LoVo (cell line): ENCODE data around the gene SLC35G3.
"Not testable (repeated sequence)": the region's sequence is repeated elsewhere in the genome, so short reads cannot be mapped to it uniquely, and the experiment has no call there.

Source experiments
- DNase-seq: peaks from one replicate; pipeline ENCODE4 v3.0.0-alpha.2; 2016; ENCODE audit warnings: low spot score

Gene SLC35G3

DNA sequence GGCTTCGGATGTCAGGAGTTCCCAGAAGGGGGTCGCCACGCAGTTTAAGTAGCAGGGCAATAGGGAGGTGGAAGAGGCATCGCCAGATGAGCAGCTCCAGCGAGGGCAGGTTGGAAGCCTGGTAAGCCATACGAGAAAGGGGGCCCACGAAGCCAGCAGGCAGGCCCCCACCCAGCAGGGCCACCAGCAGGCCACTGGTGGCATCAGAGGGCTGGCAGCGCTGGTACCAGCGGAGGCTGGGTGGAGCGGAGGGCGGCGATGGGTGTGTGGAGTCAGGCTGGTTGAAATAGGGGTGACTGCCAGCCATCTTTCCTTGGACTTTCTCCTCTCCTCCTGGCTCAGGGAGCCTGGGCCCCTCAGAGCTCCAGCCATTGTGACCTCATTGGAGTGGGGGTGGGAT is at the start of gene SLC35G3:
SLC35G3 (minus strand) TSS at position 393 of the 400 bp plus-strand sequence; CDS start at position 307, 86 bp downstream.
- not testable (repeated sequence) for DNase-seq

GRCh38 chr17:35243561-35244340 is 49.6 kb upstream of the SLC35G3 start:
- DNase-seq = peak; percentile 14

GRCh38 chr17:35242805-35243560 is 48.8 kb upstream of the SLC35G3 start, which contains the start of gene SLFN5:
SLFN5 (plus strand) TSS chr17:35243072; CDS start chr17:35258691, 15,619 bp downstream.
- DNase-seq = peak; percentile 91

- DNase-seq = peak; percentile 85
Measured at GRCh38 chr17:35242158-35242804, 48.1 kb upstream of the SLC35G3 start.

DNA sequence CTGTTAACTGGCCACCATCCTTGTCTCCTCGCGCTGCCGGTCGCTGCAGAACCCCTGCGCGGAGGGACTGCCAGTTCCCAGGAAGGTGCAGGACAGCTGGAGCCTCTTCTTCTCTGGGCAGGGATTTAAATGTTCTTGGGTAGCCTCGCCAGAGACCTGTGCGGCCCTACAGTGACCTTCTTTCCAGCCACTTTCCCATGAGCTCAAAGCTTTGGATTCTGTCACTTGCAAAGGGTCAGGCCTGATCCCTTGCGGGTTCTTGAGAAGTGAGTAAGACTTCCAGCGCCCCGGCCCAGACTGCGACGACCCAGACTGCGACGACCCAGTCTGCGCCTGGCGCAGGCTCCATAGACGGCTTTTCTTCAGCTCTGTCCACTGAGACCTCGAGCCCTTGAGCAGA is 47.3 kb upstream of the SLC35G3 start:
- no peak for DNase-seq

GRCh38 chr17:35240861-35241260 is 46.7 kb upstream of the SLC35G3 start:
- no peak for DNase-seq

DNA sequence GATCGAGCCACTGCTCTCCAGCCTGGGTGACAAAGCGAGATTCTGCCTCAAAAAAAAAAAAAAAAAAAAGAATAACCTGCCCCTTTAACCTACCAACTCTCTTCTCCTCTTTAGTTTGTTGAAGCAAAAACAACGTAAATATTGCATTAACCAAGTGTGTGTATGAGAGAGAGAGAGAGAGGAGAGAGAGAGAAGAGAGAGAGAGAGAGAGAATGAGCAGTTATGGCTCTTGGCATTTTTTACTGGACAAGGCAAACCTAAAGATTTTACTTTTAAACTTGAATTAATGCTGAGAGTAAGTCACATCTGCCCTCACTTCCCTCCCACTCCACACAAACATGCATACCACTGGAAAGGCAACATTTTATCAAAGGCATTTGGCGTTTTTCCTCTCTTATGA is 45.6 kb upstream of the SLC35G3 start:
- DNase-seq = no peak

DNA sequence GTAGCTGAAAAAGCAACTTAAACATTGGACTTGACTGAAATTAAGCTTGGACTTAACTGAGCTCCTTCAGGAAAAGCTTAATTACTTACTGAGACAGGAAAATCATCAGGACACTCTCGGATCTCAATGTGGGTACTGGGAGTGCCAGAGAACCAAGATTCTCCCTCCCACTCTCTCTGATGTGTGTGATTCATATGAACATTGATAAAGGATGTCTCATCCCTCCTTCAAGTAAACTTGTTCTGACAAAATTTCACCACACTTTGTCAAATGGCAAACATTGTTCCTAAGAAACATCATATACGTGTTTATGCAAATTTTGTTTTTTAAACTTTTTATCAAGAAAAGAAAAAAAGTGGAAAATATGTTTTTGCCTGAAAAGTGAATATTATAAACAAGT is 44.6 kb upstream of the SLC35G3 start:
- no peak for DNase-seq

GRCh38 chr17:35236821-35237220 is 42.6 kb upstream of the SLC35G3 start:
- no peak for DNase-seq

- no peak for DNase-seq
Measured at GRCh38 chr17:35235917-35236316, 41.7 kb upstream of the SLC35G3 start.

DNA sequence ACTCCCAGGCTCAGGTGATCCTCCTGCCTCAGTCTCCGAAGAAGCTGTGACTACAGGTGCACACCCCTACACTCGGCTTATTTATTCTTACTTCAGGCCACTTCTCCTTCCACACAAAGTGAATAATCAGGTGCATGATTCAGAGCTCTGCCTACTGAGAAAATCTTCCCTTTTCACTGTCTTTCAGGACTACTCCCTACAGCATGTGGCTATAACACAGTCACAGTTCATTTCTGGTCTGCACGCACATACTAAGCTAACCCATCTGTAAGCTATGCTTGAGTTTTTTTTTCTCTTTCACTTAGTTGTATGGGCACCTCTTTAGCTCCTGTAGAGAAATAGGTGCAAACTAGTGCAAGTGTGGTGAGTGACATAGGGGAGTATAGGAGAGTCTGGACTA is 41.1 kb upstream of the SLC35G3 start:
- DNase-seq = no peak

- not testable (repeated sequence) for DNase-seq
Measured at GRCh38 chr17:35234315-35234714, 40.1 kb upstream of the SLC35G3 start.

DNA sequence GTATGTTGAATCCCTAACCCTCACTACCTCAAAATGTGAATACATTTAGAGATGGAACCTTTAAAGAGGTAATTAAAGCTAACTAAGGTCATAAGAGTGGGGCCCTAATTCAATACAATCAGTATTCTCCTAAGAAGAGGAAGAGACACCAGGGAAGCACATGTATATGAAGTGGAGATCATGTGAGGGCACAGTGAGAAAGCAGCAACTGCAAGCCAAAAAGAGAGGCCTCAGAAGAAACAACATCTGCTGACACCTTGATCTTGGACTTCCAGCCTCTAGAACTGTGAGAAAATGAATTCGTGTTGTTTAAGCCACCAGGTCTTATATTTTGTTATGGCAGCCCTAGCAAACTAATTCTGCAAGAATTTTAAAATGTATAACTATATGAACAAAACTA is 35.4 kb upstream of the SLC35G3 start:
- DNase-seq = no peak

DNA sequence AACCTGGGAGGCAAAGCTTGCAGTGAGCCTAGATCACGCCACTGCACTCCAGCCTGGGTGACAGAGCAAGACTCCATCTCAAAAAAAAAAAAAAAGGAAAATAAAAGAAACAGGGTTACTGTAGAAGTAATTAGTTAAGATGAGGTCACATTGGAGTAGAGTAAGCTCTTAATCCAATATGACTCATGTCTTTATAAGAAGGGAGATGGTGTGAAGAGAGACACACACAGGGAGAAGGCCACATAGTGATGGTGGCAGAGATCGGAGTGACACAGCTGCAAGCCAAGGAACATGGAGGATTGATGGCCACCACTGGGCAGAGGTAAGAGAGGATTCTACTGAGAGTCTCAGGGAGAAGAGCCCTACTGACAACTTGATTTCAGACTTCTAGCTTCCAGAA is 33.4 kb upstream of the SLC35G3 start:
- no peak for DNase-seq

DNA sequence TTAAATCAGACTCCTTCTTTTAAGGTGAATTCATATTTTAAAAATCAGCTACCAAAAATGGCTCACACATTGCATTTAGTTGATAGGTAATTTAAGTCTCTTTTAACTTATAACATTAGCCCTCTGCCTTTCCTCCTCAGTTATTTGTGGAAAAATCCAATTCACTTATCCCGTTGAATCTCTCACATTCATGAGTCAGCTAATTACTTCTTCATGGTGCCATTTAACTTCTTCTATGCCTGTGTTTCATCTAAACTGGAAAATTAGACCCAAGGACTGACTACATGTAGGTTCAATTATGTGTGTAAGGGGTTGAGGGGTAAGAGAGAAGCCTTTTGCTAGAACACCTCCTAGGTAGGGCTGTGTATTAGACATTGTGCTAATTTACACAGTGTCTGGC is 30.2 kb upstream of the SLC35G3 start:
- DNase-seq = no peak

- no peak for DNase-seq
Measured at GRCh38 chr17:35222452-35222851, 28.3 kb upstream of the SLC35G3 start.

DNA sequence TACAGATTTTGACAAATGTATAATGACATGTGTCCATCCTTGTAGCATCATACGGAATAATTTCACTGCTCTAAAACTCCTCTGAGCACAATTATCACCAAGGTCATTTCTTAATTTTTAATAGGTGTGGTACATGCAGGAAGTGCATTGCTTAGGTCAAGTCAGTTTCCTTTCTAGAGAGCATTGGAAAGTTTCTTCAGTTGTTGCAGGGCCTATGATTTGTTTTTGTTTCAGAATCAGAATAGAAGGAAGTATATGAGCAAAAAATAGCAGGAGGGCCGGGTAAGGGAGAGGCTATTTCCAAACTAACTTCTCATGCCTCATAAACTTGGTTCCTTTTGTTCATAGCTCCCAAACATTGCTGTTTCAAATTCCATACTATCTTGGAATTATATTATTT is 24.7 kb upstream of the SLC35G3 start:
- DNase-seq = no peak

- DNase-seq = no peak
Measured at GRCh38 chr17:35217107-35217506, 22.9 kb upstream of the SLC35G3 start.

DNA sequence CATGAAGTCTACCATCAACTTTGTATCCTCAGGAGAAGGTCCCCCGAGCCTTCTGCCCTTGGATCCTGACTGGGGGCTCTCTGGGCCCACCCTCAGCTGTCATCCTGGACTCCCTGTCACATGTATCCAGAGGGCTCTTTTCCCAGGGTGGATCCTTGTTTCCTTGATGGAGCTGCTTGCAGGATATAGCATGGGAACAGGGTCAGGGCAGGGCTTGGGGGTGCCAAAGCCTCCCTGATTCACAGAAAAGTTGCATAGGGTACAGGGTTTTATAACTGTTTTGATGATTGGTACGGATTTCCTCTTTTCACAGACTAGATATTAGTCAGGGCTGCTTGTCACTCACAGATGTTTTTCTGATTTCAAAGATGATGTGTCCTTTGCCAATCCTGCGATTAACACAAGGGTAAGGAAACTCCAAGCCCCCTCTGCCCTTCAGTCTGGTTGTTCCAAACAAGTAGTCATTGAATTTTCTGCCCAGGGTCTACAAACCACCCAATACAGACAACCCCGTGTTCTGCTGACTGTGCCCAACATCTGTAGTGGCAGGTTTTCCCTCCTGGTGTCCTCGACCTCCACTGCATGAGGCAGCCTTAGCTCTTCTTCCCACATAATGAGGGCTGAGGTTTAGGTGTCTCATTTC is 20.6 kb upstream of the SLC35G3 start:
- no peak for DNase-seq

DNA sequence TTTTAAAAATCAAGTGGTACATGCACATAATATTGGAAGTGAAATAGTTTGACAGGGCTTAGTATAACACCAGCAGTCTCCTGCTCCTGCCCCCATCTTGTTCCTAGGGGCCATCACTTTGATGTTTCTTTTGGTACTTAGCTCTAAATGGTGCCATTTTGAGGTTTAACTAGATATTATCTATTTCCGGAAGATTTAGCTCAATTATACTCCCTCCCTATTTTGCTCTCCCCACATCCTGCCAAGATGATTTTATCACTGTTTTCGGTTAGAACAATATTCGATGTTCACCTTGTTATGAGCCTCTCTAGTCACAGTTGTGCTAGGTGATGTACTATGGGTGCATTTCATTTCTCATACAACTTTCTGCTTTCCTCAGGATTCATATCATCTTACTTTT is 20.0 kb upstream of the SLC35G3 start:
- DNase-seq = no peak

DNA sequence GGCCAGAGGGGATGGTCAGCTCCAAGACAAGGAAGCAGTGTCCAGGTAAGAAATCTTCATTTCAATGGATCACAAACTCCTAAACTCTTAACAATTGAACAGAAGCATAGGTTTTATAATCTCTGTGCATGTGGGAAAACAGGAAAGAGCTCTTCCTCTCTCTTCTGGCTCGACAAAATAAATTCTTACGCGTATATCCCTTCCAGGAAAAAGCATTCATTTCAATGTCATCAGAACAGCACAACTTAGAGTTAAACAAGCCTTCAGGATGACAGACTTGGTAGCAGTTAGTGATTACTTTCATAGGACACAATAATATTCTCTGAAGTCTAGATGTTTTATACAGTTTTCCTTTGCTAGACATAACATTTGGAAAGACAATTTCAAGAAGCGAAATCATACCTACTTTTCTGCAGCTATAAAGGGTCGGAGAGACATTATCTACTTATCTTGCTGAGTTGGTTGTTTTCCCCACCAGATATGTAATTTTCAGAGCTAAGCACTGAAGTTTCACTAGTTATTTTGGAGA is 19.3 kb upstream of the SLC35G3 start:
- no peak for DNase-seq

DNA sequence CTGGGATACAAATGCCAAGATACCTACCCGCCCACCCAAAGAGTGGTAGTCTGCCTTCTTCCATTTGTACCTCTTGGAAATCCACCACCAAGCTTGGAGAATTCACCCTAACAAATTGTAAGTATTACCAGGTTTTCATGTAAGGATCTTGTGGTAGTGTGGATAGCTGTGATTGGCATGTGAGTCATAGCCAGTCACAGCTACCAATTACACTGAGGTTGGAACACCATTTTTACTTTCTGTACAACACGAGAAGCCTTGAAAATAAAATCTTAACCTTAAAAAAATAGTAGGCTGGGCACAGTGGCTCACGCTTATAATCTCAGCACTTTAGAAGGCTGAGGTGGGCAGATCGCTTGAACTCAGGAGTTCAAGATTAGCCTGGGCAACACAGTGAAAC is 18.5 kb upstream of the SLC35G3 start:
- DNase-seq = no peak
